Heart left ventricle (tissue), 13 donors: ENCODE results near the gene CD9.

Experiments used
- POLR2A ChIP-seq, 2 donors: fragments of 450-650 bp; IDR thresholded peaks; one replicate each; pipeline ENCODE4 v1.6.1; 2017; ENCODE audit warnings: antibody characterized with exemption in 2 of 2, mild to moderate bottlenecking in 2 of 2, moderate library complexity in 2 of 2
- TF ChIP-seq, protein P1 (sequence below), 12 donors: fragments of 200-600 bp; sonication (generic) in 4 of 12; IDR thresholded peaks; one replicate each; pipeline versions ENCODE4 v1.5.0 to v1.8.0; 2018 to 2022; ENCODE audit warnings: antibody characterized with exemption in 12 of 12, mild to moderate bottlenecking in 5 of 12
- donor health status: ischemic (EF 13 %, LVEDD 7.1; RV severe dilation, severe dysfunction).
- donor health status: DM: no; HTN: yes; CAD: no.
- donor health status: DM: no; HTN: no; CAD: no.
- donor health status: ischemic (EF 25% LVEDD 6.9; RV normal size, moderate dysfunction).
- donor health status: ischemic (EF 25% LVEDD 5.7; RV mildly dilated, moderate dysfunction).
- donor health status: ischemic (EF 35%, LVEDD 5.7; RV mildly dilated, moderate dysfunction).
- donor health status: nonischemic (EF 11% LVEDD 7.7; RV severe dilation, severe dysfunction).
- donor health status: DM: yes; HTN: yes; CAD: no.
- donor health status: PGD.
- donor health status: ischemic (EF 29% LVEDD 5.4; RV normal size, mild dysfunction).
- donor health status: nonischemic (EF 23%, LVEDD 6.1; RV moderate dilation, normal function).

DNA sequence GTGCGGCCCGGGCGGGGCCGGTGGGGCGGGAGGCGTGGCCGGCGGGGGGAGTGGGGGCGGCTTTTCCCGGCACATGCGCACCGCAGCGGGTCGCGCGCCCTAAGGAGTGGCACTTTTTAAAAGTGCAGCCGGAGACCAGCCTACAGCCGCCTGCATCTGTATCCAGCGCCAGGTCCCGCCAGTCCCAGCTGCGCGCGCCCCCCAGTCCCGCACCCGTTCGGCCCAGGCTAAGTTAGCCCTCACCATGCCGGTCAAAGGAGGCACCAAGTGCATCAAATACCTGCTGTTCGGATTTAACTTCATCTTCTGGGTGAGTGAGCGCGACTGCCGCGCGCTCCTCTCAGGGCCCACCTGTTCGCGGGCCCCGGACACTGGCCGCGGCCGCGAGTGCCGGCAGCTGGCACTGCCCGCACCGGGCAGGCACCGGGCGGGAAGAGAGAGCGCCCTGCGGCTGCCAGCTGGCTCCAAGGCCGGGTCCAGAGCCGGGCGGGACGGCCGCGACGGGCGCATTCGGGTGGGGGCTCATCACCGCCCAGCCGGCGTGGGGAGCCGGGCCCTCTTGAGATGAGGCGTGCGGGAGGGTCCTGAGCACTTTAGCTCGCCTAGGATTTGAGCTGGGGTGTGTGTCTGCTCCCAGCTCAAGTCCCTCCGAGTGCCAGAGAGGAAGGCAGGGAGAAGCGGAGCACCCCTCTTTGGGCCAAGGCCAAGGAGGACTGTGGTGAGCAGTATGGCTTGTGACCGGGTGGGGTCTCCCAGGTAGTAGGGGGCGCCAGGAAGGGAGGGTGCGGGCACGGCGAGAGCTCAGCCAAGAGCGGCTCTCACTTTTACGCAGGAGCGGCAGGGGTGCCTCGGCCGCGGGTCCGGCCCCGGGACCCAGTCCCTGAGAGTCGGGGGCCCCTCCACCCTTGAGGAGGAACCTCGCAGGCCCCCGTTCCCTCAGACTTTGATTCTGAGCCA lies at the start of gene CD9:
- peak in 1 of 2 donors; percentile 82 for TF ChIP-seq POLR2A (IDR thresholded peaks at IDR 0.05)
- TF ChIP-seq, protein P1, sequence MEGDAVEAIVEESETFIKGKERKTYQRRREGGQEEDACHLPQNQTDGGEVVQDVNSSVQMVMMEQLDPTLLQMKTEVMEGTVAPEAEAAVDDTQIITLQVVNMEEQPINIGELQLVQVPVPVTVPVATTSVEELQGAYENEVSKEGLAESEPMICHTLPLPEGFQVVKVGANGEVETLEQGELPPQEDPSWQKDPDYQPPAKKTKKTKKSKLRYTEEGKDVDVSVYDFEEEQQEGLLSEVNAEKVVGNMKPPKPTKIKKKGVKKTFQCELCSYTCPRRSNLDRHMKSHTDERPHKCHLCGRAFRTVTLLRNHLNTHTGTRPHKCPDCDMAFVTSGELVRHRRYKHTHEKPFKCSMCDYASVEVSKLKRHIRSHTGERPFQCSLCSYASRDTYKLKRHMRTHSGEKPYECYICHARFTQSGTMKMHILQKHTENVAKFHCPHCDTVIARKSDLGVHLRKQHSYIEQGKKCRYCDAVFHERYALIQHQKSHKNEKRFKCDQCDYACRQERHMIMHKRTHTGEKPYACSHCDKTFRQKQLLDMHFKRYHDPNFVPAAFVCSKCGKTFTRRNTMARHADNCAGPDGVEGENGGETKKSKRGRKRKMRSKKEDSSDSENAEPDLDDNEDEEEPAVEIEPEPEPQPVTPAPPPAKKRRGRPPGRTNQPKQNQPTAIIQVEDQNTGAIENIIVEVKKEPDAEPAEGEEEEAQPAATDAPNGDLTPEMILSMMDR (IDR thresholded peaks at IDR 0.05): no peak
